HL-60 (cell line): ENCODE data around the gene SLC17A9.

ENCODE experiments used
- DNase-seq, 2 experiments: peaks; one replicate each; pipeline ENCODE4 v3.0.0-alpha.2; 2010 to 2020; ENCODE audit warnings: low read depth in 1 of 2, low spot score in 1 of 2
- H3K27ac ChIP-seq: fragments of 250-450 bp; sonication (Bioruptor Pico); replicated peaks from 2 replicates; pipeline ENCODE4 v1.5.1; 2020; ENCODE audit warnings: mild to moderate bottlenecking, moderate library complexity
- H3K27me3 ChIP-seq: fragments of 250-450 bp; sonication (Bioruptor Pico); 2 replicates; pipeline ENCODE4 v1.5.1; 2021; ENCODE audit warnings: mild to moderate bottlenecking, moderate library complexity; ENCODE audit not compliant: insufficient read depth, poor library complexity, severe bottlenecking
- H3K4me3 ChIP-seq: replicated peaks from 2 replicates; pipeline ENCODE4 v1.5.1; 2011; ENCODE audit warnings: mild to moderate bottlenecking, control low read depth, low read length; ENCODE audit not compliant: insufficient read depth
- CTCF ChIP-seq: IDR thresholded peaks from one replicate; pipeline ENCODE4 v1.5.1; 2011; ENCODE audit warnings: low read length, control low read depth, inconsistent platforms; ENCODE audit not compliant: insufficient read depth
- GABPA ChIP-seq: IDR thresholded peaks from 2 replicates; pipeline ENCODE4 v1.6.1; 2012; ENCODE audit warnings: low read depth
- POLR2AphosphoS5 ChIP-seq: IDR thresholded peaks from 2 replicates; pipeline ENCODE4 v1.6.1; 2012; ENCODE audit warnings: low read depth
- SPI1 ChIP-seq: IDR thresholded peaks from 2 replicates; pipeline ENCODE4 v1.6.1; 2012; ENCODE audit warnings: low read depth, mild to moderate bottlenecking, borderline replicate concordance
- TF ChIP-seq, protein P1 (sequence below): IDR thresholded peaks from 2 replicates; pipeline ENCODE4 v1.6.1; 2012; ENCODE audit warnings: low read depth; ENCODE audit not compliant: insufficient replicate concordance

SLC17A9 gene

GRCh38 chr20:62980970-62981369, 28.5 kb downstream of the SLC17A9 start:
- peak in 1 of 2 experiments; percentile 86 for DNase-seq
- no peak overlapping the region for H3K4me3 ChIP-seq
- peaks cover 22% of the 10 kb centered on the region for H3K27me3 ChIP-seq
- no peak overlapping the region for H3K27ac ChIP-seq
- TF ChIP-seq CTCF (no peak), POLR2AphosphoS5 (no peak), GABPA (no peak), SPI1 (no peak)
- TF ChIP-seq, protein P1, sequence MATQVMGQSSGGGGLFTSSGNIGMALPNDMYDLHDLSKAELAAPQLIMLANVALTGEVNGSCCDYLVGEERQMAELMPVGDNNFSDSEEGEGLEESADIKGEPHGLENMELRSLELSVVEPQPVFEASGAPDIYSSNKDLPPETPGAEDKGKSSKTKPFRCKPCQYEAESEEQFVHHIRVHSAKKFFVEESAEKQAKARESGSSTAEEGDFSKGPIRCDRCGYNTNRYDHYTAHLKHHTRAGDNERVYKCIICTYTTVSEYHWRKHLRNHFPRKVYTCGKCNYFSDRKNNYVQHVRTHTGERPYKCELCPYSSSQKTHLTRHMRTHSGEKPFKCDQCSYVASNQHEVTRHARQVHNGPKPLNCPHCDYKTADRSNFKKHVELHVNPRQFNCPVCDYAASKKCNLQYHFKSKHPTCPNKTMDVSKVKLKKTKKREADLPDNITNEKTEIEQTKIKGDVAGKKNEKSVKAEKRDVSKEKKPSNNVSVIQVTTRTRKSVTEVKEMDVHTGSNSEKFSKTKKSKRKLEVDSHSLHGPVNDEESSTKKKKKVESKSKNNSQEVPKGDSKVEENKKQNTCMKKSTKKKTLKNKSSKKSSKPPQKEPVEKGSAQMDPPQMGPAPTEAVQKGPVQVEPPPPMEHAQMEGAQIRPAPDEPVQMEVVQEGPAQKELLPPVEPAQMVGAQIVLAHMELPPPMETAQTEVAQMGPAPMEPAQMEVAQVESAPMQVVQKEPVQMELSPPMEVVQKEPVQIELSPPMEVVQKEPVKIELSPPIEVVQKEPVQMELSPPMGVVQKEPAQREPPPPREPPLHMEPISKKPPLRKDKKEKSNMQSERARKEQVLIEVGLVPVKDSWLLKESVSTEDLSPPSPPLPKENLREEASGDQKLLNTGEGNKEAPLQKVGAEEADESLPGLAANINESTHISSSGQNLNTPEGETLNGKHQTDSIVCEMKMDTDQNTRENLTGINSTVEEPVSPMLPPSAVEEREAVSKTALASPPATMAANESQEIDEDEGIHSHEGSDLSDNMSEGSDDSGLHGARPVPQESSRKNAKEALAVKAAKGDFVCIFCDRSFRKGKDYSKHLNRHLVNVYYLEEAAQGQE: no peak

DNA sequence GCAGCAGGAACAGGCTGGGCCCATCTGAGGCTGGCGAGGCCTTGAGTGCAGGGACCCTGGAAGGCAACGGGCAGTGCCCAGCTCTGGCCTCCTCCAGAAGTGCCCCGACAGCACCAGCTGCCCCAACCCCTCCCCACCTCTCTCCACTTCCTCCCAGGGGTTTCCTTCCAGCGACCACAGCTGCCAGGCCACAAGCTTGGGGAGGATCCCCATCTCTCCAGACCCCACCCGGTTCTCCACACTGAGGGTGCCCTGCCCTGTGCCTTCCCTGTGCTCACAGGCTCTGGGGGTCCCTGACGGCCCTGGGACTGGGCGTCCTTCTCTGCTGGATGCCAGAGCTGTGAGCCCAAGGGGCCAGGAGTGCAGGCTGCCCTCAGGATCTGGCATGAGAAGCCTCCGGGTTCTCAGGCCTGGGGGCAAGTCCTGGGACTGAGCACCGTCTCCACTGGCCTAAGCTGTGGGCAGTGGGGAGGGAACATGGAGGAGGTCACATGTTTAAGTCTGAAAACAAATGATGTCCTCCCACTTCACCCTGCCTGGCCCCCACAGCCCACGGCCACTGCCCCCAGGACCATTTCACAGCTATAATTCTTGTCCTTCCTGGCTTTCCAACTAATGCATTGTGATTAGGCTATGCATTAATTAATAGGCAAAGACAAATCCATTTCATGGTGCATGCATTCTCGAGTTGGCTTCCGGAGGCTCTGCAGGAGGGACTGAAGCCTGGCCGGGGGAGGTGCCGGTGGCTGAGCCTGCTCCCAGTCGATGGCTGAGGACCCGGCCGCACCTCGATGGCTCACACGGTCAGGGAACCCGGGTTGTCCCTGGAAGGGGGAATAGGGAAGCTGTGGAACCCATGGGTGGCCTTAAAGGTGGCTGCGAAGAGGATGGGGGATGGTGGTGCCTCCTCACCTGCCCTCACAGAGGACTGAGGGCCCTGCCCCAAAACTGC, 29.9 kb downstream of the SLC17A9 start:
- DNase-seq: peak in 1 of 2 experiments; percentile 68
- no peak overlapping the region for H3K4me3 ChIP-seq
- peak overlapping the region; percentile 34 for H3K27ac ChIP-seq
- peaks cover 16% of the 10 kb centered on the region for H3K27me3 ChIP-seq
- TF ChIP-seq POLR2AphosphoS5: peak; percentile 63
- no peak for TF ChIP-seq CTCF
- TF ChIP-seq SPI1: peak; percentile 89

- TF ChIP-seq GABPA (no peak), POLR2AphosphoS5 (no peak), CTCF (no peak), SPI1 (no peak)
- TF ChIP-seq, protein P1: no peak
- Histone ChIP-seq H3K27ac (no peak overlapping the region), H3K4me3 (no peak overlapping the region), H3K27me3 (peaks cover 14% of the 10 kb centered on the region)
- no peak for DNase-seq
Observed at GRCh38 chr20:62983210-62983609, 30.7 kb downstream of the SLC17A9 start.
